Astrocyte (in vitro differentiated cells and primary cell): Measurements from ENCODE around the gene LLCFC1. TPM values are rescaled to one million over a fixed set of nuclear protein-coding genes. Genes with fewer than 3 reads are reported as not detected.

ENCODE experiments used
- DNase-seq: peaks from one replicate; pipeline ENCODE4 v3.0.0-alpha.2; 2010; ENCODE audit warnings: low read depth
- FAIRE-seq: peaks from 2 replicates; lab custom pipeline; 2011; peaks lifted over from hg19 to GRCh38; lab: Jason Lieb, UNC
- H2AFZ ChIP-seq: 2 replicates; pipeline ENCODE4 v1.6.0; 2012; ENCODE audit warnings: low read depth, low read length, inconsistent platforms
- H3K27ac ChIP-seq: 2 replicates; pipeline ENCODE4 v1.5.1; 2011; ENCODE audit warnings: low read depth, low read length, inconsistent platforms
- H3K27me3 ChIP-seq: 2 replicates; pipeline ENCODE4 v1.6.0; 2011; ENCODE audit warnings: low read length, inconsistent platforms; ENCODE audit not compliant: insufficient read depth
- H3K36me3 ChIP-seq: 2 replicates; pipeline ENCODE4 v1.5.1; 2011; ENCODE audit warnings: low read length, inconsistent platforms; ENCODE audit not compliant: insufficient read depth
- H3K4me1 ChIP-seq: 2 replicates; pipeline ENCODE4 v1.5.1; 2011; ENCODE audit warnings: low read length, inconsistent platforms; ENCODE audit not compliant: insufficient read depth
- H3K4me2 ChIP-seq: 2 replicates; pipeline ENCODE4 v1.6.0; 2012; ENCODE audit warnings: low read length, inconsistent platforms
- H3K4me3 ChIP-seq: 2 replicates; pipeline ENCODE4 v1.5.1; 2011; ENCODE audit warnings: low read depth, mild to moderate bottlenecking, low read length, inconsistent platforms; ENCODE audit not compliant: insufficient read depth
- H3K79me2 ChIP-seq: 2 replicates; pipeline ENCODE4 v1.6.0; 2012; ENCODE audit warnings: mild to moderate bottlenecking, low read length, inconsistent platforms; ENCODE audit not compliant: insufficient read depth
- H3K9ac ChIP-seq: 2 replicates; pipeline ENCODE4 v1.6.0; 2012; ENCODE audit warnings: mild to moderate bottlenecking, low read length, inconsistent platforms
- H3K9me3 ChIP-seq: 2 replicates; pipeline ENCODE4 v1.5.1; 2012; ENCODE audit warnings: low read depth, mild to moderate bottlenecking, low read length, inconsistent platforms; ENCODE audit not compliant: insufficient read depth
- H4K20me1 ChIP-seq: 2 replicates; pipeline ENCODE4 v1.6.0; 2012; ENCODE audit warnings: low read length, inconsistent platforms; ENCODE audit not compliant: insufficient read depth
- H3K27ac Mint-ChIP-seq: one replicate; pipeline ENCODE4 v1.8.0; 2021; ENCODE audit warnings: mild to moderate bottlenecking, mixed read lengths; ENCODE audit not compliant: unreplicated experiment
- H3K27me3 Mint-ChIP-seq: one replicate; pipeline ENCODE4 v1.8.0; 2021; ENCODE audit warnings: low read depth, mixed read lengths; ENCODE audit not compliant: unreplicated experiment
- H3K36me3 Mint-ChIP-seq: one replicate; pipeline ENCODE4 v1.8.0; 2021; ENCODE audit warnings: low read depth, mixed read lengths; ENCODE audit not compliant: unreplicated experiment
- H3K4me1 Mint-ChIP-seq: one replicate; pipeline ENCODE4 v1.8.0; 2021; ENCODE audit warnings: low read depth, mixed read lengths; ENCODE audit not compliant: unreplicated experiment
- H3K4me3 Mint-ChIP-seq: one replicate; pipeline ENCODE4 v1.8.0; 2021; ENCODE audit warnings: mild to moderate bottlenecking, moderate library complexity, mixed read lengths; ENCODE audit not compliant: unreplicated experiment
- H3K9me3 Mint-ChIP-seq: one replicate; pipeline ENCODE4 v1.8.0; 2021; ENCODE audit warnings: mild to moderate bottlenecking, mixed read lengths; ENCODE audit not compliant: unreplicated experiment
- EZH2 ChIP-seq: IDR thresholded peaks from 2 replicates; pipeline ENCODE4 v1.6.1; 2012; ENCODE audit warnings: mild to moderate bottlenecking, low read length, inconsistent platforms; ENCODE audit not compliant: insufficient read depth
- total RNA-seq: library from RNA; stranded (reverse); gene quantifications from 2 replicates; pipeline ENCODE4 v1.2.1, GENCODE V29; 2021
- TF ChIP-seq, protein P1 (sequence below): IDR thresholded peaks from 2 replicates; pipeline ENCODE4 v1.5.1; 2011; ENCODE audit warnings: low read depth, mild to moderate bottlenecking, inconsistent platforms, low read length, moderate library complexity; ENCODE audit not compliant: insufficient read depth

LLCFC1 gene
- total RNA-seq, 1 donor from 2014 or later = not detected

DNA sequence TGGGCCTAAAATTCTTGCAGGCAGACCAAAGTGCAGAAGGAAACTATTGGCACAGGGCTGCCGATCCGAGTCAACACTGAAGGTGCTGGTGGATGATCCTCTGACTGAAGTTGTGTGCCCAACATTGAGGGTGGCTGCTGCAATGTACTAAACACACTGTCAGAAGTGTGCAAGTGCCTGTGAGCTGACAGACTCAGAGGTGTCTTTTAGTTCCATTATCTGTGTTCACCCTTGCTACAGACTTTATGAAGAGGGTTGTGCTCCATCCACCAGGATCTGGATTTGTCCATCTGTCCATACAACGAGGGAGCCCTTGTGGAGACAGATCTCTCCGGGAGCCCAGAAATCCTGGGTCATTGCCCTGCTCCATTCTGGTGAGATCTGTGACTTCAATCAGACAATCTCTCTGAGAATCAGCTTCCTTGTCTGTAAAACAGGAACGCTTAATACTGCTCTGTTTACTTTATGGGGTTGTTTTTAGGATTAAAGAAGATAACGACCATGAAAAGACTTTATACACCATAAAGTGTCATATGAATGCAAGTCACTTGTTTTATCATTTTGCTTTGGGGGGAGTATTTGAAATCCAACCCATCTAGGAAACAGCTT is 44.2 kb upstream of the LLCFC1 start:
- Mint-ChIP-seq H3K27ac (no peak overlapping the region), H3K27me3 (peaks cover 43% of the 10 kb centered on the region), H3K9me3 (no peaks in the 10 kb centered on the region), H3K36me3 (no peaks in the 10 kb centered on the region), H3K4me3 (no peak overlapping the region), H3K4me1 (no peaks in the 10 kb centered on the region)
- Histone ChIP-seq H3K9ac (no peak overlapping the region), H3K79me2 (no peaks in the 10 kb centered on the region), H3K4me3 (no peak overlapping the region), H3K27me3 (peaks cover 3% of the 10 kb centered on the region), H3K27ac (no peak overlapping the region), H2AFZ (no peak overlapping the region), H3K4me1 (no peaks in the 10 kb centered on the region), H3K36me3 (no peaks in the 10 kb centered on the region), H4K20me1 (no peaks in the 10 kb centered on the region), H3K4me2 (no peak overlapping the region), H3K9me3 (no peaks in the 10 kb centered on the region)
- DNase-seq (no peak), FAIRE-seq (no peak)
- TF ChIP-seq, protein P1, sequence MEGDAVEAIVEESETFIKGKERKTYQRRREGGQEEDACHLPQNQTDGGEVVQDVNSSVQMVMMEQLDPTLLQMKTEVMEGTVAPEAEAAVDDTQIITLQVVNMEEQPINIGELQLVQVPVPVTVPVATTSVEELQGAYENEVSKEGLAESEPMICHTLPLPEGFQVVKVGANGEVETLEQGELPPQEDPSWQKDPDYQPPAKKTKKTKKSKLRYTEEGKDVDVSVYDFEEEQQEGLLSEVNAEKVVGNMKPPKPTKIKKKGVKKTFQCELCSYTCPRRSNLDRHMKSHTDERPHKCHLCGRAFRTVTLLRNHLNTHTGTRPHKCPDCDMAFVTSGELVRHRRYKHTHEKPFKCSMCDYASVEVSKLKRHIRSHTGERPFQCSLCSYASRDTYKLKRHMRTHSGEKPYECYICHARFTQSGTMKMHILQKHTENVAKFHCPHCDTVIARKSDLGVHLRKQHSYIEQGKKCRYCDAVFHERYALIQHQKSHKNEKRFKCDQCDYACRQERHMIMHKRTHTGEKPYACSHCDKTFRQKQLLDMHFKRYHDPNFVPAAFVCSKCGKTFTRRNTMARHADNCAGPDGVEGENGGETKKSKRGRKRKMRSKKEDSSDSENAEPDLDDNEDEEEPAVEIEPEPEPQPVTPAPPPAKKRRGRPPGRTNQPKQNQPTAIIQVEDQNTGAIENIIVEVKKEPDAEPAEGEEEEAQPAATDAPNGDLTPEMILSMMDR = no peak

DNA sequence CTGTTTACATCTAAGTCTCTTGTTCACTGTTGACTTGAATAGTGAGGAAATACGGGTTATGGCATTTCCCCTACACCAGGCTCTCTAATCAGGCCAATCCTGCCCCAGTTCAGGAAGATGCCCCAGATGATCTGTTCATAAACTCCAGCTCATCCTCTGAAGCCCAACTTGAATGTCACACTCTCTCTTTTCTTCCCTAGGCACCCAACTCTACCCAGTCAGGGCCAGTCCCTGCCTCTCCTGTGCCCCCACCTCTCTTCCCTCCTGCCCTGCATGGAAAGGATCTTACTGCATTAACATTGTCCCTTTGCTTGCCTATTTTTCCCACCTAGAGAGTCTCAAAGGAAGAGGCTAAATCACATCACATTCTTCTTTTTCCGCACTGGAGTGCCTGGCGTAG is 43.1 kb upstream of the LLCFC1 start:
- FAIRE-seq = no peak
- peaks cover under 1% of the 10 kb centered on the region for H3K36me3 Mint-ChIP-seq
- Histone ChIP-seq H3K4me2 (no peak overlapping the region), H4K20me1 (no peaks in the 10 kb centered on the region), H3K9ac (no peak overlapping the region), H3K27ac (no peak overlapping the region), H3K27me3 (peaks cover 3% of the 10 kb centered on the region), H3K9me3 (no peaks in the 10 kb centered on the region), H3K36me3 (no peaks in the 10 kb centered on the region), H2AFZ (no peak overlapping the region), H3K4me3 (no peak overlapping the region), H3K79me2 (no peaks in the 10 kb centered on the region), H3K4me1 (no peaks in the 10 kb centered on the region)
- H3K4me1 Mint-ChIP-seq = no peaks in the 10 kb centered on the region
- TF ChIP-seq, protein P1 = no peak
- TF ChIP-seq EZH2 = no peak
- no peaks in the 10 kb centered on the region for H3K9me3 Mint-ChIP-seq
- H3K27me3 Mint-ChIP-seq = peaks cover 44% of the 10 kb centered on the region
- no peak overlapping the region for H3K4me3 Mint-ChIP-seq
- DNase-seq = no peak
- H3K27ac Mint-ChIP-seq = no peak overlapping the region

DNA sequence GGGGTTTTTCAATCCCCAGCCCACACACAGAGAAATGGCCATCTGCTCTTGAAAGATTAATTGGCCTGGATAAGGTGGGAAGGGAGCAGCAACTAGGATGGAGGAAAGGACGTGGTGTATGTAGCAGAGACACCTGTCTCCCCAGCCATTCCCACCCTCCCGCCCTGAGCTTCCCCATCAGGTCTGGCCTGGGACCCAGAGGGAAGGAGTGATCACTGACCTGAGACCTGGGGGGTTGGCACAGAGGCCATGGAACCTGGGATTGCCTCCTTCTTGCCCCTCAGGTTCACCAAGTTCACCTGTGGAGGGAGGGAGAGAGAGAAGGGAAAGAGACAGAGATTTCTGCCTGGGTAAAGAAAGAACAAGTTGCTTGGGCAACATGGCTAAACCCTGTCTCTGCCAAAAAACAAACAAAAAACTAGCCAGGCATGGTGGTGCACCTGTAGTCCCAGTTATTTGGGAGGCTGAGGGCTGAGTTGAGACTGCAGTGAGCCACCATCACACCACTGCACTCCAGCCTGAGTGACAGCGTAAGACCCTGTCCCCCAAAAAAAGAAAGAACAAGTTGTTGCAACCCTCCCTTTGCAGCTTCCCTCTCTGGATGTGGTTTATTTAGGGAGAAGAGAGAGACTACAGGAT is 42.4 kb upstream of the LLCFC1 start:
- Histone ChIP-seq H3K4me1 (no peaks in the 10 kb centered on the region), H3K27ac (no peak overlapping the region), H3K4me3 (no peak overlapping the region), H3K79me2 (no peaks in the 10 kb centered on the region), H2AFZ (no peak overlapping the region), H4K20me1 (no peaks in the 10 kb centered on the region), H3K36me3 (no peaks in the 10 kb centered on the region), H3K4me2 (no peak overlapping the region), H3K9me3 (no peaks in the 10 kb centered on the region), H3K27me3 (peaks cover 3% of the 10 kb centered on the region), H3K9ac (no peak overlapping the region)
- peaks cover 1% of the 10 kb centered on the region for H3K9me3 Mint-ChIP-seq
- TF ChIP-seq EZH2 = no peak
- TF ChIP-seq, protein P1 = no peak
- peaks cover 46% of the 10 kb centered on the region for H3K27me3 Mint-ChIP-seq
- FAIRE-seq (no peak), DNase-seq (no peak)
- no peaks in the 10 kb centered on the region for H3K4me1 Mint-ChIP-seq
- H3K36me3 Mint-ChIP-seq = peaks cover 4% of the 10 kb centered on the region
- H3K27ac Mint-ChIP-seq = no peak overlapping the region
- H3K4me3 Mint-ChIP-seq = no peak overlapping the region
